Lower leg skin (tissue), 3 donors: Measurements from ENCODE around the gene ADAMTSL1.

Experiments
- CTCF ChIP-seq, 3 donors: fragments of 450-650 bp; IDR thresholded peaks; one replicate each; pipeline ENCODE4 v1.5.1; 2016; ENCODE audit warnings: antibody characterized with exemption in 3 of 3, mild to moderate bottlenecking in 3 of 3, moderate library complexity in 2 of 3
- POLR2A ChIP-seq, 2 donors: fragments of 450-650 bp; IDR thresholded peaks; one replicate each; pipeline ENCODE4 v1.6.1; 2016 to 2017; ENCODE audit warnings: antibody characterized with exemption in 2 of 2, mild to moderate bottlenecking in 1 of 2, moderate library complexity in 1 of 2

GRCh38 chr9:18626046-18626698 is 152.2 kb downstream of the ADAMTSL1 start:
- no peak for TF ChIP-seq POLR2A (IDR thresholded peaks at IDR 0.05)
- no peak for TF ChIP-seq CTCF (IDR thresholded peaks at IDR 0.05)
